Measurements from ENCODE around the gene SPATS2L. TPM values are rescaled to one million over a fixed set of nuclear protein-coding genes. Genes with fewer than 3 reads are reported as not detected.
"Not testable (repeated sequence)": the region's sequence is repeated elsewhere in the genome, so short reads cannot be mapped to it uniquely, and the experiment has no call there.

The SPATS2L gene
- polyA plus RNA-seq, 1 experiment: 243 TPM

DNA sequence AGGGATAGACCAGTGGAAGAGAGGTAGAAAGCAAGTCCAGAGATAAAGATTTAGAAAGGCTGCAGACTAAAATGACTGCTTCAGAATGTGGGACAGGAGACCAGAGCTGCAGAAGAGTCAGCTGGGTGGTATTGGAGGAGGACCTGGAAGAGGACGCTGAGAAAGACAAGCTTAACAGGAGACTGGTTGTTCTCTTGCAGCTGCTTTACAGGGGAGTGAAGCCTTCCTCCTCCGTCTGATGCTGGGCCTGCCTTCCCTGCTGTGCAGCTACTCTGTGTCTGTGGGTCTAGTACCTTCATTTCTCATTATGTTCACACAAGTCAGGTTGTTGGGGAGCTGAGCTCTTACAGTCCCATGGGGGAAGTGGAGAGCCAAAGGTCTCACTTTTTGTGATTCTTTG is 35.7 kb downstream of the SPATS2L start:
- DNase-seq (ENCODE audit: low read depth): no peak
- Histone ChIP-seq H3K4me3 (ENCODE audit: low read depth, low read length) (no peak overlapping the region), H3K36me3 (ENCODE audit: control insufficient read depth, insufficient read depth, low read length) (peaks cover 2% of the 10 kb centered on the region; the same call in 1 of the 2 replicates), H3K27me3 (ENCODE audit: control insufficient read depth, insufficient read depth, low read length) (no peaks in the 10 kb centered on the region)
- TF ChIP-seq, protein P1, sequence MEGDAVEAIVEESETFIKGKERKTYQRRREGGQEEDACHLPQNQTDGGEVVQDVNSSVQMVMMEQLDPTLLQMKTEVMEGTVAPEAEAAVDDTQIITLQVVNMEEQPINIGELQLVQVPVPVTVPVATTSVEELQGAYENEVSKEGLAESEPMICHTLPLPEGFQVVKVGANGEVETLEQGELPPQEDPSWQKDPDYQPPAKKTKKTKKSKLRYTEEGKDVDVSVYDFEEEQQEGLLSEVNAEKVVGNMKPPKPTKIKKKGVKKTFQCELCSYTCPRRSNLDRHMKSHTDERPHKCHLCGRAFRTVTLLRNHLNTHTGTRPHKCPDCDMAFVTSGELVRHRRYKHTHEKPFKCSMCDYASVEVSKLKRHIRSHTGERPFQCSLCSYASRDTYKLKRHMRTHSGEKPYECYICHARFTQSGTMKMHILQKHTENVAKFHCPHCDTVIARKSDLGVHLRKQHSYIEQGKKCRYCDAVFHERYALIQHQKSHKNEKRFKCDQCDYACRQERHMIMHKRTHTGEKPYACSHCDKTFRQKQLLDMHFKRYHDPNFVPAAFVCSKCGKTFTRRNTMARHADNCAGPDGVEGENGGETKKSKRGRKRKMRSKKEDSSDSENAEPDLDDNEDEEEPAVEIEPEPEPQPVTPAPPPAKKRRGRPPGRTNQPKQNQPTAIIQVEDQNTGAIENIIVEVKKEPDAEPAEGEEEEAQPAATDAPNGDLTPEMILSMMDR (IDR thresholded peaks at IDR 0.05; ENCODE audit: insufficient read depth, low read depth, low read length): no peak
- POLR2A ChIA-PET: no interaction called here
- CTCF ChIA-PET: interaction anchor here (0.8 to 1.9 kb wide), 2 partner anchors 23 to 102 kb away, joined by 3 read pairs; no protein-coding TSS in a partner anchor

DNA sequence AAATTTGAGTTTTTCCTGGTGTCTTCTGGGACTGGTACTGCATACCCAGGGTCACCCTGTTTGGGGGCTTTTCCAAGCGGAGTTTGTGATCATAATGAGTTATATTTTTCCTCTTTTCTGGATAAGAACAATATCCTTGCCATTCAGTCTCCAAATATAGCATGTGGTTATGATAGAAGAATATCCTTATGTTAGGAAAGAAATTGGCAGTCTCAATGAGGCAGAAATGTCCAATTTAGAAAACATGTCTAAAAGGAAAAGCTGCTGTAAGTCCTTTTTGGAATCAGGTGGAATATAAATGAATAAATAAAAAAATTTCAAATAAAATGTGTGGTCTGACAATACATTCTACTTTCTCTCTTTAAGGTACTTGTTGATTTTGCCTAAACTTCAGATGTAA is 36.2 kb downstream of the SPATS2L start:
- TF ChIP-seq, protein P1 (IDR thresholded peaks at IDR 0.05; ENCODE audit: insufficient read depth, low read depth, low read length): no peak
- Histone ChIP-seq H3K36me3 (ENCODE audit: control insufficient read depth, insufficient read depth, low read length) (peaks cover 2% of the 10 kb centered on the region; the same call in 1 of the 2 replicates), H3K27me3 (ENCODE audit: control insufficient read depth, insufficient read depth, low read length) (no peaks in the 10 kb centered on the region), H3K4me3 (ENCODE audit: low read depth, low read length) (no peak overlapping the region)
- no peak for DNase-seq (ENCODE audit: low read depth)
- POLR2A ChIA-PET: no interaction called here
- CTCF ChIA-PET: interaction anchor here (0.8 to 1.9 kb wide), 3 partner anchors 10 to 101 kb away, joined by 3 read pairs; no protein-coding TSS in a partner anchor

DNA sequence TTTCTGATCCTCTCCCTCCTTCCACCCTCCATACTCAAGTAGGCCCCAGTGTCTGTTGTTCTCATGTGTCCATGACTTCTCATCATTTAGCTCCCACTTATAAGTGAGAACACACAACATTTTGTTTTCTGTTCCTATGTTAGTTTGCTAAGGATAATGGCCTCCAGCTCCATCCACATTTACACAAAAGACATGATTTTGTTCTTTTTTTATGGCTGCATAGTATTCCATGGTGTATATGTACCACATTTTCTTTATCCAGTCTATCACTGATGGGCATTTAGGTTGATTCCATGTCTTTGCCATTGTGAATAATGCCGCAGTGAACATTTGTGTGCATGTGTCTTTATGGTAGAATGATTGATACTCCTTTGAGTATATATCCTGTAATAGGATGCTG is 37.7 kb downstream of the SPATS2L start:
- H3K36me3 ChIP-seq (ENCODE audit: control insufficient read depth, insufficient read depth, low read length); DNase-seq (ENCODE audit: low read depth); H3K4me3 ChIP-seq (ENCODE audit: low read depth, low read length); POLR2A ChIA-PET; H3K27me3 ChIP-seq (ENCODE audit: control insufficient read depth, insufficient read depth, low read length): not testable (repeated sequence)
- CTCF ChIA-PET: interaction anchor here (1.1 kb wide), 1 partner anchor 19 kb away, joined by 5 read pairs; no protein-coding TSS in a partner anchor

DNA sequence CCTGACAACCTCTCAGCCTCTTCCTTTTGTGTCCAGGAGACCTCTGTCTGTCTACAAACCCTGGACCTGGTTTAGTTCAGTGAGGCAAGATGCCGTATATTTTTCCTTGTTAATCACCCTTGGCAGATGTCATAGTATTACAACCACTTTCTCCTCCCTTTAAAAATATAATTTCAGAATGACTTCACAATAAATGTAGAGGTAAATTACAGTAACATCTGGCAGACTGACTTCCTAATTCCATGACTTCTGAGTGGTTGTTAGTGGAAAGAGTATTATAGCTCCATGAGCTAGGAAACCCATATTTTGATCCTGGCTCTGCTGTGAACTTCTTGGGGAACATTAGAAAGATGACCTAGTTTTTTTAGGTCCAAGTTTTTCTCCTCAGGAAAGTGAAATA is 39.5 kb downstream of the SPATS2L start:
- POLR2A ChIA-PET: no interaction called here
- Histone ChIP-seq H3K4me3 (ENCODE audit: low read depth, low read length) (no peak overlapping the region), H3K27me3 (ENCODE audit: control insufficient read depth, insufficient read depth, low read length) (no peaks in the 10 kb centered on the region), H3K36me3 (ENCODE audit: control insufficient read depth, insufficient read depth, low read length) (peaks cover 2% of the 10 kb centered on the region; the same call in 1 of the 2 replicates)
- CTCF ChIA-PET: interaction anchor here (1.1 kb wide), 1 partner anchor 78 kb away, joined by 3 read pairs; no protein-coding TSS in a partner anchor
- no peak for DNase-seq (ENCODE audit: low read depth)
- TF ChIP-seq, protein P1 (IDR thresholded peaks at IDR 0.05; ENCODE audit: insufficient read depth, low read depth, low read length): no peak

DNA sequence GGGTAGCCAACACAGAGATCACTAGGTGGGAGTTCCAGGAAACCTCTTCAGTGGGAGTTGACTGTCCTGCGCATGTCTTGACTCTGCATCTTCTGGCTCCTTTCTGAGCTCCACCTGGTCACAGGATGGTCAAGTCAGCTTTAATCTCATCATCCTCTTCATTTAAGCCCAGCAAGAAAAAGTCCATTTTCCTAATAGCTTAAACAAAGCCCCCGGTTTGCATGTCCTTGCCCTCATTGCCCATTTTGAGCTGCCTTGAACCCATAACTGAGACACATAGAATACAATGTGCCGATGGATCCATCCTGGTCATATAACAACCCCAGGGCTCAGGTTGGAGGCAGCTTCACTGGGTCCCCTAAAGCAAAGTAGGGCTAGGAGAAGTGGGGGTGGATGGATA is 40.8 kb downstream of the SPATS2L start:
- Histone ChIP-seq H3K36me3 (ENCODE audit: control insufficient read depth, insufficient read depth, low read length) (peaks cover 2% of the 10 kb centered on the region; the same call in 1 of the 2 replicates), H3K4me3 (ENCODE audit: low read depth, low read length) (no peak overlapping the region), H3K27me3 (ENCODE audit: control insufficient read depth, insufficient read depth, low read length) (no peaks in the 10 kb centered on the region)
- ChIA-PET CTCF (interaction anchor here (1.1 to 2.0 kb wide), 4 partner anchors 8 to 192 kb away, joined by 3 to 5 read pairs (median 3); no protein-coding TSS in a partner anchor), POLR2A (no interaction called here)
- DNase-seq (ENCODE audit: low read depth): no peak
- TF ChIP-seq, protein P1 (IDR thresholded peaks at IDR 0.05; ENCODE audit: insufficient read depth, low read depth, low read length): no peak
